Endothelial cell of umbilical vein (primary cell): ENCODE results near the gene THRSP.
"Not testable (repeated sequence)": the region's sequence is repeated elsewhere in the genome, so short reads cannot be mapped to it uniquely, and the experiment has no call there.

Experiments
- EZH2 ChIP-seq: IDR thresholded peaks from 2 replicates; pipeline ENCODE4 v1.6.1; 2012; ENCODE audit warnings: borderline replicate concordance, low read depth, mild to moderate bottlenecking, moderate library complexity, low read length, inconsistent platforms; ENCODE audit not compliant: severe bottlenecking
- FOS ChIP-seq: IDR thresholded peaks from 2 replicates; pipeline ENCODE4 v1.6.1; 2011; ENCODE audit warnings: mild to moderate bottlenecking, low read length, moderate library complexity, borderline replicate concordance; ENCODE audit not compliant: insufficient read depth
- GATA2 ChIP-seq: IDR thresholded peaks from 2 replicates; pipeline ENCODE4 v1.7.0; 2011; ENCODE audit warnings: low read depth, mild to moderate bottlenecking, moderate library complexity, mixed read lengths, low read length; ENCODE audit not compliant: insufficient read length, insufficient read depth
- JUN ChIP-seq: IDR thresholded peaks from 2 replicates; pipeline ENCODE4 v1.6.1; 2011; ENCODE audit warnings: borderline replicate concordance, low read depth; ENCODE audit not compliant: insufficient read length, insufficient read depth
- MYC ChIP-seq: IDR thresholded peaks from one replicate; pipeline ENCODE4 v1.6.1; 2011; ENCODE audit warnings: mild to moderate bottlenecking, low read depth, low read length
- POLR2A ChIP-seq: IDR thresholded peaks from 2 replicates; pipeline ENCODE4 v1.6.1; 2012; ENCODE audit warnings: low read depth, mild to moderate bottlenecking, control low read depth, low read length
- POLR2AphosphoS5 ChIP-seq: IDR thresholded peaks from 2 replicates; pipeline ENCODE4 v1.6.1; 2012; ENCODE audit warnings: low read depth, mild to moderate bottlenecking, control low read depth, low read length, moderate library complexity; ENCODE audit not compliant: insufficient read depth
- TF ChIP-seq, protein P1 (sequence below), 2 donors: IDR thresholded peaks; 1 replicate in 1 of 2; 2 replicates in 1 of 2; pipeline ENCODE4 v1.5.1; 2011; ENCODE audit warnings: low read length in 2 of 2, mild to moderate bottlenecking in 2 of 2, moderate library complexity in 2 of 2, control low read depth in 1 of 2, inconsistent platforms in 1 of 2, low read depth in 1 of 2; ENCODE audit not compliant: insufficient read depth in 1 of 2; ENCODE audit errors: extremely low read depth in 1 of 2
- TF ChIP-seq, protein P2 (sequence below): IDR thresholded peaks from 2 replicates; pipeline ENCODE4 v1.6.1; 2011; ENCODE audit not compliant: insufficient read depth, insufficient read length

- not testable (repeated sequence) for TF ChIP-seq POLR2A, POLR2AphosphoS5, EZH2, FOS, JUN, MYC, GATA2
- TF ChIP-seq, protein P1, sequence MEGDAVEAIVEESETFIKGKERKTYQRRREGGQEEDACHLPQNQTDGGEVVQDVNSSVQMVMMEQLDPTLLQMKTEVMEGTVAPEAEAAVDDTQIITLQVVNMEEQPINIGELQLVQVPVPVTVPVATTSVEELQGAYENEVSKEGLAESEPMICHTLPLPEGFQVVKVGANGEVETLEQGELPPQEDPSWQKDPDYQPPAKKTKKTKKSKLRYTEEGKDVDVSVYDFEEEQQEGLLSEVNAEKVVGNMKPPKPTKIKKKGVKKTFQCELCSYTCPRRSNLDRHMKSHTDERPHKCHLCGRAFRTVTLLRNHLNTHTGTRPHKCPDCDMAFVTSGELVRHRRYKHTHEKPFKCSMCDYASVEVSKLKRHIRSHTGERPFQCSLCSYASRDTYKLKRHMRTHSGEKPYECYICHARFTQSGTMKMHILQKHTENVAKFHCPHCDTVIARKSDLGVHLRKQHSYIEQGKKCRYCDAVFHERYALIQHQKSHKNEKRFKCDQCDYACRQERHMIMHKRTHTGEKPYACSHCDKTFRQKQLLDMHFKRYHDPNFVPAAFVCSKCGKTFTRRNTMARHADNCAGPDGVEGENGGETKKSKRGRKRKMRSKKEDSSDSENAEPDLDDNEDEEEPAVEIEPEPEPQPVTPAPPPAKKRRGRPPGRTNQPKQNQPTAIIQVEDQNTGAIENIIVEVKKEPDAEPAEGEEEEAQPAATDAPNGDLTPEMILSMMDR (IDR thresholded peaks at IDR 0.05; ENCODE audit: extremely low read depth in 1 of 2, insufficient read depth in 1 of 2, low read depth in 1 of 2, low read length in 2 of 2): not testable (repeated sequence)
- TF ChIP-seq, protein P2, sequence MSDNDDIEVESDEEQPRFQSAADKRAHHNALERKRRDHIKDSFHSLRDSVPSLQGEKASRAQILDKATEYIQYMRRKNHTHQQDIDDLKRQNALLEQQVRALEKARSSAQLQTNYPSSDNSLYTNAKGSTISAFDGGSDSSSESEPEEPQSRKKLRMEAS: not testable (repeated sequence)
Observed at GRCh38 chr11:78041380-78041719, 22.3 kb upstream of the THRSP start.
